Sigmoid colon (tissue), 3 donors: ENCODE data around the gene HES5.

Source experiments
- POLR2A ChIP-seq, 2 donors: fragments of 450-650 bp; IDR thresholded peaks; one replicate each; pipeline ENCODE4 v1.6.1; 2016; ENCODE audit warnings: antibody characterized with exemption in 2 of 2, mild to moderate bottlenecking in 2 of 2, moderate library complexity in 2 of 2
- TF ChIP-seq, protein P1 (sequence below), 4 experiments: fragments of 450-650 bp in 3 of 4; fragments of 200-600 bp in 1 of 4; IDR thresholded peaks; one replicate each; pipeline ENCODE4 v1.5.1; 2016 to 2019; ENCODE audit warnings: antibody characterized with exemption in 4 of 4, mild to moderate bottlenecking in 3 of 4, moderate library complexity in 2 of 4

DNA sequence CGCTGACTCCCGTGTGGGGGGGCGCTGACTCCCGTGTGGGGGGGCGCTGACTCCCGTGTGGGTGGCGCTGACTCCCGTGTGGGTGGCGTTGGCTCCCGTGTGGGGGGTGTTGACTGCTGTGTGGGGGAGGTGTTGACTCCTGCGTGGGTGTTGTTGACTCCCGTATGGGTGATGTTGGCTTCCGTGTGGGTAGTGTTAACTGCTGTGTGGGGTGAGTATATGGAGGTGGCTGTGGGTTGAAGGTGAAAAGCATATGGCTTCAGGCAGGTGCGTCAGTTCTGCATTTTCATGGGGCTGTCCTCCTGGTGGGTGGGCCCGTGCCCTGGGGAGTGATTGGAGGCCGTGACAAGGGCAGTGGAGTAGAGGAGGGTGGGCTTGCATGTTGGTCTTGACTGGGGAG is 46.1 kb downstream of the HES5 start:
- TF ChIP-seq, protein P1, sequence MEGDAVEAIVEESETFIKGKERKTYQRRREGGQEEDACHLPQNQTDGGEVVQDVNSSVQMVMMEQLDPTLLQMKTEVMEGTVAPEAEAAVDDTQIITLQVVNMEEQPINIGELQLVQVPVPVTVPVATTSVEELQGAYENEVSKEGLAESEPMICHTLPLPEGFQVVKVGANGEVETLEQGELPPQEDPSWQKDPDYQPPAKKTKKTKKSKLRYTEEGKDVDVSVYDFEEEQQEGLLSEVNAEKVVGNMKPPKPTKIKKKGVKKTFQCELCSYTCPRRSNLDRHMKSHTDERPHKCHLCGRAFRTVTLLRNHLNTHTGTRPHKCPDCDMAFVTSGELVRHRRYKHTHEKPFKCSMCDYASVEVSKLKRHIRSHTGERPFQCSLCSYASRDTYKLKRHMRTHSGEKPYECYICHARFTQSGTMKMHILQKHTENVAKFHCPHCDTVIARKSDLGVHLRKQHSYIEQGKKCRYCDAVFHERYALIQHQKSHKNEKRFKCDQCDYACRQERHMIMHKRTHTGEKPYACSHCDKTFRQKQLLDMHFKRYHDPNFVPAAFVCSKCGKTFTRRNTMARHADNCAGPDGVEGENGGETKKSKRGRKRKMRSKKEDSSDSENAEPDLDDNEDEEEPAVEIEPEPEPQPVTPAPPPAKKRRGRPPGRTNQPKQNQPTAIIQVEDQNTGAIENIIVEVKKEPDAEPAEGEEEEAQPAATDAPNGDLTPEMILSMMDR (IDR thresholded peaks at IDR 0.05), result no peak
- TF ChIP-seq POLR2A (IDR thresholded peaks at IDR 0.05), result no peak
